Dendritic cell treated with granulocyte-macrophage colony-stimulating factor and Interleukin-4, amounts not matched to agents 40 ng/mL and 50 ng/mL, for 4 days (primary cell): ENCODE measurements around the gene SLC6A19.

Source experiments
- H3K27ac Mint-ChIP-seq: one replicate; pipeline ENCODE4 v1.8.0; 2022; ENCODE audit warnings: mild to moderate bottlenecking, mixed read lengths
- H3K27me3 Mint-ChIP-seq: one replicate; pipeline ENCODE4 v1.8.0; 2022; ENCODE audit warnings: mild to moderate bottlenecking, mixed read lengths
- H3K36me3 Mint-ChIP-seq: one replicate; pipeline ENCODE4 v1.8.0; 2022; ENCODE audit warnings: low read depth, mixed read lengths
- H3K4me1 Mint-ChIP-seq: one replicate; pipeline ENCODE4 v1.8.0; 2022; ENCODE audit warnings: low read depth, mixed read lengths
- H3K4me3 Mint-ChIP-seq: one replicate; pipeline ENCODE4 v1.8.0; 2022; ENCODE audit warnings: mild to moderate bottlenecking, moderate library complexity, mixed read lengths
- H3K9me3 Mint-ChIP-seq: one replicate; pipeline ENCODE4 v1.8.0; 2022; ENCODE audit warnings: mixed read lengths
- intact Hi-C: fragments of 100-400 bp; cut with micrococcal nuclease; formaldehyde crosslinking; loops from one replicate; pipeline ENCODE4 v1.15.0; 2022

SLC6A19 gene

DNA sequence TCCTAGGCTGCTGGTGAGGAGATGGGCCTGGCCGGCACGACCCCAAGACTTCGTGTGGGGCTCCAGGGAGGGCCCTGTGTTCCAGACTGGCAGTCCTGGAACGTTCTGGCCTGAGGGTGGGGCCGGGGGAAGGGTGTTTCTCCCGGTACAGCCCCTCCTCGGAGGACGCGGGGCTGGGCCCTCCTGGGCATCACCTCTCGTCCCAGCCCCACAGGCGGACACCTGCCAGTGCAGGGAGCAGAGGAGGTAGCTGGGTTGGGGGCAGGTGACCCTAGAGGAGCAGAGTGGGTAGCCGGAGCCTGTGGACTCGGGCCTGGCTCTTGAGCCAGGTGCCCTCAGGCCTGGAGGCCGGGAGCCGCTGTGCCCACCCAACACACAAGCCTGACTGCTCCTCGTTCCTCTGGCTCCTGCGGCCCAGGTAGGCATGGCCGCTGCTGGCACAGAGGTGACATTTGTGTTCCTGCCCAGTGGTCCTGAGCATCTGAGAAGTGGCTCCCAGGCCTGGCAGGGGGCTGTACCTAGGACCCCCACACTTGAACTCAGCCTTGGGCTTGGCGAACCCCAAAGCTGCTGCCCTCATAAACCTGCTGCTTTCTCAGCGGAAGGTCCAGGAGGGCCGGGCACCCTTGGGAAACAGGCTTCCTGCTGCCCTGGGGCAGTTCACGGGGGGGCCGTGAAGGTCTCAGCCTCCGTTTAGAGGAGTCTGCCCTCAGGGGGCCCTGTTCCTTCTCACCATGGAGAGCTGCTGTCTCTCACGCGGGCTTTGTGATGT is 817 bp downstream of the SLC6A19 start:
- H3K27me3 Mint-ChIP-seq: peaks cover 12% of the 10 kb centered on the region
- no peak overlapping the region for H3K27ac Mint-ChIP-seq
- no peaks in the 10 kb centered on the region for H3K36me3 Mint-ChIP-seq
- no peak overlapping the region for H3K4me3 Mint-ChIP-seq
- H3K4me1 Mint-ChIP-seq: peaks cover 4% of the 10 kb centered on the region
- intact Hi-C loops: no loop called here
- H3K9me3 Mint-ChIP-seq: no peaks in the 10 kb centered on the region

GRCh38 chr5:1202798-1203185 is 1.4 kb downstream of the SLC6A19 start:
- intact Hi-C loops: no loop called here
- H3K36me3 Mint-ChIP-seq: no peaks in the 10 kb centered on the region
- peaks cover 12% of the 10 kb centered on the region for H3K27me3 Mint-ChIP-seq
- peaks cover 4% of the 10 kb centered on the region for H3K4me1 Mint-ChIP-seq
- H3K4me3 Mint-ChIP-seq: no peak overlapping the region
- H3K27ac Mint-ChIP-seq: no peak overlapping the region
- no peaks in the 10 kb centered on the region for H3K9me3 Mint-ChIP-seq

DNA sequence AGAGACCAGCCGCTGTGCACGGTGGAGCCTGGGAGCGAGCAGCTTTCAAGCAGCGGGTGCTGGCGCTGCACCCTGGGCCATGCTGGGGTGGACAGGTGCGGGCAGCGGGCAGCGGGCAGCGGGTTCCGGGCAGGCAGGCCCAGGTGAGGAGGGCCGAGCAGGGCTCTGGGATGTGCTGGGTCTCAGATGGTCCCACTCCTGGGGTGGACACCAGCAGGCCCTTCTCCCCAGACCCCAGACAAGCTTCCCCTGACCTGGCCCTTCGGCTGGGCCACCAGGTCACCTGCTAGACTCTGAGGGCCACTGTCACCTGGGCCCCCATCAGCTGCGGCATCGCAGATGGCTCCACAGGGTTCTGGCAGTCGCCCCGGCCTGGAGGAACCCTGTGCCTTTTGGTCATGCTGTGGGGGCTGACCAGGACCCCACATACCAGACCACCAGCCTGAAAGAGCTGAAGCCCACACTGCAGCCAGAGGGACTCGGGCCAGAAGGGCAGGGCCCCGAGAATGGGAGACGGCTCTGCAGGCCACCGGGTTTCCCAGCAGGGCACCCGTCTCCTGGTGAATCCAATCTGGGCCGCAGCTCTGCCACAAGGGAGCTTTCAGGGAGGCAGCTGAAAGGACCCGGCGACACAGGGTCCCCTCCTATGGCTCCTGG is 2.0 kb downstream of the SLC6A19 start:
- no peaks in the 10 kb centered on the region for H3K9me3 Mint-ChIP-seq
- H3K27ac Mint-ChIP-seq: no peak overlapping the region
- intact Hi-C loops: no loop called here
- no peaks in the 10 kb centered on the region for H3K36me3 Mint-ChIP-seq
- H3K4me3 Mint-ChIP-seq: no peak overlapping the region
- H3K27me3 Mint-ChIP-seq: peaks cover 12% of the 10 kb centered on the region
- H3K4me1 Mint-ChIP-seq: peaks cover 4% of the 10 kb centered on the region

DNA sequence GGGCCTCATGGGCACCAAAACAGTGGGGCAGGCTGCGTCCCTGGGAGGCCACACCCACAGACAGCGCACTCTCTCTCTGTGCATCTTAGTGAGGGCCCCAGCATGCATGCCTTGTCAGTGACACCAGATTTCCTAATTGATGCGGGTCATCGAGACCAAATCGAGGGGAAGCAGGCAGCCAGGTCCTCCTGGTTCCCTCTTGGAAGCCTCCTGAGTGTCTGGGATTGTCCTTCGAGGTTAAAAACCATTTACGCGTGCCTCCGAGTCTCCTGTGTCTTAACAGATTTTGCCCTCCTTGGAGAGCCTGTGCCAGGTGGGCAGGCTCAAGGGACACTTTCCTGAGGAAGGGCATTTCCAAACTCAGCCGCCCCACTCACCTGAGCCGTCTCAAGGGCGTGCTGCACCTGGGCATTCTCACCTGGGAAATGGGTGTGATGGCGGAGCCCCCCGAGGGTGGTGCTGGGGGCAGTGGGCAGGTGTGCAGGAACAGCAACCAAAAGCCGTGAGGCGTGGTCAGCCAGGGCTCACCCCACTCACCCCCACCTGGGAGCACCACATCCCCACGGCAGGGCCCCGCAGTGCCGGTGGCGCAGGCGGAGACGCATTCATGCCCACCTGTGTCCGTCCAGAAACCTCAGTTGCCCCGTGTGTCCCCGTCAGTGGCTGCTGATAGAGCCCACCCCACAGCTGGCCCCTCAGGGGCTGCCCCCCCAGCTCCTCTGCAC is 2.7 kb downstream of the SLC6A19 start:
- Mint-ChIP-seq H3K36me3 (no peaks in the 10 kb centered on the region), H3K27me3 (peaks cover 12% of the 10 kb centered on the region), H3K4me1 (peaks cover 4% of the 10 kb centered on the region), H3K9me3 (no peaks in the 10 kb centered on the region), H3K4me3 (no peak overlapping the region), H3K27ac (no peak overlapping the region)
- intact Hi-C loops: no loop called here

GRCh38 chr5:1204693-1205242 is 3.4 kb downstream of the SLC6A19 start:
- intact Hi-C loops: no loop called here
- H3K4me3 Mint-ChIP-seq: no peak overlapping the region
- no peaks in the 10 kb centered on the region for H3K36me3 Mint-ChIP-seq
- no peak overlapping the region for H3K27ac Mint-ChIP-seq
- no peaks in the 10 kb centered on the region for H3K9me3 Mint-ChIP-seq
- H3K4me1 Mint-ChIP-seq: peaks cover 4% of the 10 kb centered on the region
- peaks cover 12% of the 10 kb centered on the region for H3K27me3 Mint-ChIP-seq

DNA sequence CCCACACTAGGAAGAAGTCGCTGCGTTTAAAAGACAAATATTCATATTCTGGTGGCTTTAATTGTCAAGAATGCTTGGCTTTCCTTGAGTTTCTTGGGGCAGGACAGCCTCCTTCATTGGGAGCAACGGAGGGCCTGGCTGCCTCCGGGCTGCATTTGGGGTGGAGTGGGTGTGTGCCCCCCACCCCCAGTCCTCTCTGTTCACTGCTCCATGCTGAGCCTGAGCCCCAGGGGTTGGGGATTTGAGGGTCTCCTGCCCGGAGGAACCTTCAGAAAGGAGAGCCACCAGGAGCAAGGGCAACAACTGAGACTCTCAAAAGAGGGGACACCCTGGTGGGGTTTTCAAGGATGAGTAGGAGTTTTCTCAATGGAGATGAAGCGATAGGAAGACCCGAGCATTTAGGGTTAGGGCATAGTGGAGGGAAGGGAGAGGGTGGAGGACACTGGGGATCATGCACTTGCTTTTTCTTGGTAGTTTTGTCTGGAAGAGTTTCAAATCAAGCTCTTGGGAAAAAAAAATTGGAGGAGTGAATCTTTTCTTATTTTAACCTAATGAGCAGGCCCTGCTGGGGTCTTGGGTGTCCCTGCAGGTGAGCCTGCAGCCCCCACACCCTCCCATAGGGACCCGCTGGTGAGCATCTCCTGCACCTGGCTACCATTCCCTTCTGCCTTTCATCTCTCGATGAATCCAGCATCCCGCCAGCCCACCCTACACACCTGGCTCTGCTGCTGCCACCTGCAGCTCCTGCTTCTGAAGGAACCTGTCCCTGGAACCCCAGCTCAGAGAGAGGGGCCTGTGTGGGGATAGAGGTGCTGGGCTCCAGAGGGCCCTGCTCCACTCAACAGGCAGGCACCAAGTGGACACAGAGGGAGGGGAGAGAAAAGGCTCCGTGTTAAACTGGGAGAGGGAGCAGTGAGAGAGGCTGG is 4.1 kb downstream of the SLC6A19 start:
- H3K27me3 Mint-ChIP-seq: peaks cover 12% of the 10 kb centered on the region
- no peak overlapping the region for H3K4me3 Mint-ChIP-seq
- H3K9me3 Mint-ChIP-seq: no peaks in the 10 kb centered on the region
- peaks cover 4% of the 10 kb centered on the region for H3K4me1 Mint-ChIP-seq
- H3K27ac Mint-ChIP-seq: no peak overlapping the region
- H3K36me3 Mint-ChIP-seq: no peaks in the 10 kb centered on the region
- intact Hi-C loops: no loop called here

DNA sequence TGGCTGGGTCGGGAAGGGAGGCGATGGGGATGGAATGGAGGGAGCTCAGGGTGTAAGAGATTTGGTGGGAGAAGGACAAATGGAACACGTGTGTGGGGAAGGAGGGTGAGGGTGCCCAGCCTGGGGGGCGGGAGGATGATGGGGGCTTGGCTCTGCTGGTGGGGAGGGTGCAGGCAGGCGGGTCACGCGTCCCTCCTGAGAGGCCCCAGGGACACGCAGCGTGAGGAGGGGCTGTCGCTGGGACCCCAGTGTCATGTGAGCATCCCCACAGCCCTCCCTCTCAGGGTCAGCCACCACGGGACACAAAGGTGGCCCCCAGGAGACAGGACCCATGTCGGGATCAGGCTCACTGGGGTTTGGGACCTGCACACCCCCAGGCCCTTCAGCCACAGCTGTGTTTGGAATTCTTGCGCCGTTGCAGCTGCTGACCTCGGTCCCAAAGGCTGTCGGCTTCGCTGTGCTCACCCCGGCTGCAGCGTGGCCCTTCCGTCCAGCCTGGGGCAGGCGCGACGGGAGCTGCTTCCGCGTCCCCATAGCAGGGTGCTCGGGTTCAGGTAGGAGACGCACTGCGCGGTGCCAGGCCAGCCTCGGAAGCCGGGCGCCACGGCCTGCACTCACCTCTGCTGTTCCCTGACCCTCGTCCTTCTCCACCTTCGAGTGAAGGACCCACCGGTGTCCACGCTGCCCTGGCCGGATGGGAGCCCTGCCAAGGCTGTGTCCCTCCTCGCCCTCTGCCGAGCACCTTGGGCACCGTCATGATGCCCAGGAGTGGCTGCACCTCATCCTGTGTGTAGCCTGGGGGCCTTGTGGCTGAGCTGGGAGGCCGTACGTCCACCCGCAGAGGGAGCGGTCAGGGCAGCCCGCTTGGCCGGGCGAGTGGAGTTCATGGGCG is 5.4 kb downstream of the SLC6A19 start:
- intact Hi-C loops: no loop called here
- Mint-ChIP-seq H3K4me3 (no peak overlapping the region), H3K27me3 (peaks cover 12% of the 10 kb centered on the region), H3K27ac (no peak overlapping the region), H3K4me1 (peaks cover 4% of the 10 kb centered on the region), H3K9me3 (no peaks in the 10 kb centered on the region), H3K36me3 (no peaks in the 10 kb centered on the region)

DNA sequence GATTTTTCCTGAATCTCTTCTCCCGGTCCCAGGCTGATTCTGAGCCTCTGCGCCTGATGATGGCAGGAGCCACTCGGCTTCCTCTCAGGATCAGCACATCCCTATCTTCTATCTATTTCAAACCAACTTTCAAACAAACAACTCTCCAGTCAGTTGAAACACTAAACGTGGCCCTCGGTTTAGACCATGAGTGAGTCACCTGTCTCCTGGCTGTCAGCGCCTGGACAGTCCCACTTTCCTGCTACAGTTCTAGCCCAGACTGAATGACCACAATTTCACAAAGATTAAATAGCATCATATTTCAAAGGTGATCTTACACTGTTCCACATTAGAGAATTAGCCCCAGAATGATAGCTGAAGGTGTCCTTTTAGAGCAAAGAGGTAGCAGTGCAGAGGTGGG is 6.2 kb downstream of the SLC6A19 start:
- intact Hi-C loops: no loop called here
- H3K4me1 Mint-ChIP-seq: peaks cover 4% of the 10 kb centered on the region
- no peaks in the 10 kb centered on the region for H3K9me3 Mint-ChIP-seq
- no peaks in the 10 kb centered on the region for H3K36me3 Mint-ChIP-seq
- H3K27me3 Mint-ChIP-seq: peaks cover 12% of the 10 kb centered on the region
- no peak overlapping the region for H3K27ac Mint-ChIP-seq
- no peak overlapping the region for H3K4me3 Mint-ChIP-seq

DNA sequence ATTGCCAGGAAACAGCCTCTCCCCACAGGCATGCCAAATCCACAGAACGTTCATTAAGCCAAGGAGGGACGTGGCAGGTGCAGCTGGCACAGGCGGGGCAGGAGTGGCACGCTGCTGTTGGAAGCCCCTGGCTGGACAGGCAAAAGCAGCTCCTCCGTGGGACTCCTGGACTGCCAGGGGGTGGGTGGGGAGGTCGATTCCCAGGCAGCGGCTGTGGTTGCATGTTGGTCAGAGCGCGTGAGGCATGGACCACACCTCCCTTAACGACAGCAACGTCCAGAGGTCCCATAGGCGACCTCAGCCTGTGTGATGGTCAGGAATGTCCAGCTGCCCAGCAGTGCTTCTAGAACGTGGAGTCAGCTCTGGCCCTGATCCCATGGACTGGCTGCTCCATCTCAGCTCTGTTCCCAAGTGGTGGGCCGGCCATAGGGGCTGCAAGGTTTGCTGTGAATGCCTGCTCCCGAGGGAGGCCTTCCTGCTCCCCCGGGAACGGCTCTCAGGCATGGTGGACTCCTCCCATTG is 6.9 kb downstream of the SLC6A19 start:
- no peak overlapping the region for H3K4me3 Mint-ChIP-seq
- no peaks in the 10 kb centered on the region for H3K9me3 Mint-ChIP-seq
- H3K27ac Mint-ChIP-seq: no peak overlapping the region
- peaks cover 12% of the 10 kb centered on the region for H3K27me3 Mint-ChIP-seq
- H3K36me3 Mint-ChIP-seq: no peaks in the 10 kb centered on the region
- intact Hi-C loops: no loop called here
- H3K4me1 Mint-ChIP-seq: peaks cover 4% of the 10 kb centered on the region

- intact Hi-C loops: no loop called here
- Mint-ChIP-seq H3K27me3 (peaks cover 12% of the 10 kb centered on the region), H3K4me1 (peaks cover 4% of the 10 kb centered on the region), H3K9me3 (no peaks in the 10 kb centered on the region), H3K4me3 (no peak overlapping the region), H3K36me3 (no peaks in the 10 kb centered on the region), H3K27ac (no peak overlapping the region)
Measured at GRCh38 chr5:1208743-1209488, 7.5 kb downstream of the SLC6A19 start.

DNA sequence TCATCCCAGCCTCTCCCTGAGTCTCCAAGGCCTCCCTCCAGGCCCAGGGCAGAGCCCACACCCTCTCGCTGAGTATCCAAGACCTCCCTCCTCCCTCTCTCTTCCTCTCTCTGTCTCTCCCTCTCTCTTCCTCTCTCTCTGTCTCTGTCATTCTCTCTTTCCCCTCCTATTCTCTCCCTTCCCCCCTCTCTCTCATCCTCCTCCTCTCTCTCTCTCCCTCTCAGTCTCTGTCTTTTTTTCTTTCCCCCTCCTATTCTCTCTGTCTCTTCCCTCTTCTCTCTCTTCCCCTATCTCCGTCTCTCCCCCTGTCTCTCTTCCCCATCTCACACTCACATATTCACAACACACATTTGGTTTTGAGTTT is 8.1 kb downstream of the SLC6A19 start:
- Mint-ChIP-seq H3K4me1 (peaks cover 4% of the 10 kb centered on the region), H3K27ac (no peak overlapping the region), H3K27me3 (peaks cover 12% of the 10 kb centered on the region), H3K4me3 (no peak overlapping the region), H3K9me3 (no peaks in the 10 kb centered on the region), H3K36me3 (no peaks in the 10 kb centered on the region)
- intact Hi-C loops: no loop called here
